Iris pigment epithelial cell (primary cell): ENCODE measurements around the gene SPTSSA.
"Not testable (repeated sequence)": the region's sequence is repeated elsewhere in the genome, so short reads cannot be mapped to it uniquely, and the experiment has no call there.

Experiments used
- DNase-seq: peaks from one replicate; pipeline ENCODE4 v3.0.0-alpha.2; 2011; ENCODE audit warnings: low read depth

SPTSSA gene

GRCh38 chr14:34426313-34427295 is 35.4 kb downstream of the SPTSSA start:
- no peak for DNase-seq

GRCh38 chr14:34425095-34425851 is 36.8 kb downstream of the SPTSSA start:
- no peak for DNase-seq

GRCh38 chr14:34424488-34424887 is 37.6 kb downstream of the SPTSSA start:
- DNase-seq: no peak

GRCh38 chr14:34423445-34423844 is 38.6 kb downstream of the SPTSSA start:
- DNase-seq: no peak

GRCh38 chr14:34420547-34421150 is 41.4 kb downstream of the SPTSSA start:
- no peak for DNase-seq

- no peak for DNase-seq
These were observed 52.3 kb downstream of the SPTSSA start for GRCh38 chr14:34409721-34410120.

- no peak for DNase-seq
These were observed 54.1 kb downstream of the SPTSSA start for GRCh38 chr14:34407951-34408350.

- no peak for DNase-seq
These were observed 57.6 kb downstream of the SPTSSA start for GRCh38 chr14:34404416-34404815.

GRCh38 chr14:34403646-34404045 is 58.4 kb downstream of the SPTSSA start:
- peak; percentile 7 for DNase-seq

- DNase-seq: no peak
These were observed 64.0 kb downstream of the SPTSSA start for GRCh38 chr14:34398024-34398423.

GRCh38 chr14:34387974-34388516 is 74.0 kb downstream of the SPTSSA start:
- DNase-seq: no peak

GRCh38 chr14:34386865-34387485 is 75.1 kb downstream of the SPTSSA start:
- no peak for DNase-seq

- DNase-seq: not testable (repeated sequence)
These were observed 76.2 kb downstream of the SPTSSA start for GRCh38 chr14:34385881-34386280.

GRCh38 chr14:34383839-34384238 is 78.2 kb downstream of the SPTSSA start:
- DNase-seq: no peak
